ENCODE data around the gene HES6. TPM values are rescaled to one million over a fixed set of nuclear protein-coding genes. Genes with fewer than 3 reads are reported as not detected.

HES6 gene
- total and polyA plus RNA-seq, 2 of the 8 experiments (the other 6 are each of a cell fraction or from before 2014, with no cell fraction given) = 32.6 to 36.3 TPM

DNA sequence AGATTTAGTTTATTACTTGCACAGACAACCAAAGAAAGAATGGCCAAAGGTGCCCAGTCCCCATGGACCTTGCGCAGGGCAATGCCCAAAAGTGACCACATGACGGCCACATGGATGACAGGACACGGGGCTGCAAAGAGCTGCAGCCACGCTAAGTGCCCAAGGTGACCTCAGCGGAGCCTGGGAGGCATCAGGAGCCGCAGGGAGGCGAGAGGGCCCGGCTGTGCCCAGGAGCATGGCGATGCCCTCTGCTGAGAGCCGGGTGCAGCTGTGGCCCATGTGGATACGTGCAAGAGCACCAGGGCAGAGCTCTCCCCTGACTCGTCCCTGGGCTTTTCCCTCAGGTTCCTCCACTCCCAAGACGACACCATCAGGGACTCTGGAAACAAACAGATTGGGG lies 14.7 kb downstream of the HES6 start:
- H2BK15ac ChIP-seq (ENCODE audit: low read length) = no peak overlapping the region
- H3K79me1 ChIP-seq (ENCODE audit: low read depth, low read length) = no peaks in the 10 kb centered on the region
- no peak overlapping the region for H4K5ac ChIP-seq (ENCODE audit: insufficient read length, low read depth, low read length)
- TF ChIP-seq, protein P1, sequence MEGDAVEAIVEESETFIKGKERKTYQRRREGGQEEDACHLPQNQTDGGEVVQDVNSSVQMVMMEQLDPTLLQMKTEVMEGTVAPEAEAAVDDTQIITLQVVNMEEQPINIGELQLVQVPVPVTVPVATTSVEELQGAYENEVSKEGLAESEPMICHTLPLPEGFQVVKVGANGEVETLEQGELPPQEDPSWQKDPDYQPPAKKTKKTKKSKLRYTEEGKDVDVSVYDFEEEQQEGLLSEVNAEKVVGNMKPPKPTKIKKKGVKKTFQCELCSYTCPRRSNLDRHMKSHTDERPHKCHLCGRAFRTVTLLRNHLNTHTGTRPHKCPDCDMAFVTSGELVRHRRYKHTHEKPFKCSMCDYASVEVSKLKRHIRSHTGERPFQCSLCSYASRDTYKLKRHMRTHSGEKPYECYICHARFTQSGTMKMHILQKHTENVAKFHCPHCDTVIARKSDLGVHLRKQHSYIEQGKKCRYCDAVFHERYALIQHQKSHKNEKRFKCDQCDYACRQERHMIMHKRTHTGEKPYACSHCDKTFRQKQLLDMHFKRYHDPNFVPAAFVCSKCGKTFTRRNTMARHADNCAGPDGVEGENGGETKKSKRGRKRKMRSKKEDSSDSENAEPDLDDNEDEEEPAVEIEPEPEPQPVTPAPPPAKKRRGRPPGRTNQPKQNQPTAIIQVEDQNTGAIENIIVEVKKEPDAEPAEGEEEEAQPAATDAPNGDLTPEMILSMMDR (IDR thresholded peaks at IDR 0.05; ENCODE audit: control extremely low read depth in 1 of 3, insufficient read depth in 1 of 3, low read depth in 1 of 3, low read length in 3 of 3) = no peak
- TF ChIP-seq CTBP2 (IDR thresholded peaks at IDR 0.05; ENCODE audit: borderline replicate concordance, insufficient read depth, insufficient read length, low read length) = no peak
- TF ChIP-seq CBX5 (IDR thresholded peaks at IDR 0.05; ENCODE audit: low read depth, low read length) = no peak
- TF ChIP-seq, protein P2, sequence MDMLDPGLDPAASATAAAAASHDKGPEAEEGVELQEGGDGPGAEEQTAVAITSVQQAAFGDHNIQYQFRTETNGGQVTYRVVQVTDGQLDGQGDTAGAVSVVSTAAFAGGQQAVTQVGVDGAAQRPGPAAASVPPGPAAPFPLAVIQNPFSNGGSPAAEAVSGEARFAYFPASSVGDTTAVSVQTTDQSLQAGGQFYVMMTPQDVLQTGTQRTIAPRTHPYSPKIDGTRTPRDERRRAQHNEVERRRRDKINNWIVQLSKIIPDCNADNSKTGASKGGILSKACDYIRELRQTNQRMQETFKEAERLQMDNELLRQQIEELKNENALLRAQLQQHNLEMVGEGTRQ (IDR thresholded peaks at IDR 0.05; ENCODE audit: low read length) = no peak
- TF ChIP-seq TBP (IDR thresholded peaks at IDR 0.05; ENCODE audit: low read depth, low read length) = no peak
- no peak for TF ChIP-seq SRF (IDR thresholded peaks at IDR 0.05; ENCODE audit: low read depth, low read length)
- TF ChIP-seq NANOG (IDR thresholded peaks at IDR 0.05; ENCODE audit: insufficient read depth, low read depth, low read length, poor library complexity, severe bottlenecking) = no peak
- TF ChIP-seq, protein P3, sequence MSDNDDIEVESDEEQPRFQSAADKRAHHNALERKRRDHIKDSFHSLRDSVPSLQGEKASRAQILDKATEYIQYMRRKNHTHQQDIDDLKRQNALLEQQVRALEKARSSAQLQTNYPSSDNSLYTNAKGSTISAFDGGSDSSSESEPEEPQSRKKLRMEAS (IDR thresholded peaks at IDR 0.05) = no peak
- no peak for TF ChIP-seq SP4 (IDR thresholded peaks at IDR 0.05; ENCODE audit: low read length)
- TF ChIP-seq SIX5 (IDR thresholded peaks at IDR 0.05; ENCODE audit: low read depth, low read length) = no peak

More for the DNA sequence above, 14.7 kb downstream of the HES6 start:
- Histone ChIP-seq H3K9me3 (ENCODE audit: insufficient read depth in 2 of 2, low read depth in 1 of 2, low read length in 1 of 2) (no peaks in the 10 kb centered on the region; a peak in 1 of 4 replicates), H3K56ac (replicated peaks; ENCODE audit: insufficient read length, low read depth, low read length) (no peak overlapping the region), H4K91ac (replicated peaks; ENCODE audit: insufficient read length, low read length) (no peak overlapping the region), H3K4me3 (ENCODE audit: extremely low read depth in 1 of 4, insufficient read depth in 2 of 4, low read depth in 3 of 4, low read length in 4 of 4) (no peak overlapping the region), H3K23me2 (ENCODE audit: low read depth, low read length) (no peaks in the 10 kb centered on the region), H2BK20ac (ENCODE audit: low read length) (no peak overlapping the region), H3K27me3 (replicated peaks in 1 of 4; ENCODE audit: control insufficient read depth in 3 of 4, extremely low read depth in 1 of 4, insufficient read depth in 3 of 4, low read length in 3 of 4) (peaks cover 0 to 11% (median 4%) of the 10 kb centered on the region in 4 experiments; a peak in 6 of 7 replicates), H4K8ac (ENCODE audit: extremely low read depth, insufficient read depth, low read length) (no peak overlapping the region), H3K23ac (ENCODE audit: insufficient read length) (no peak overlapping the region), H2BK120ac (replicated peaks; ENCODE audit: low read depth, low read length) (no peak overlapping the region), H3K4me1 (replicated peaks in 1 of 4; ENCODE audit: control insufficient read depth in 3 of 4, insufficient read depth in 4 of 4, low read length in 3 of 4) (peaks cover 0 to 4% (median 2%) of the 10 kb centered on the region in 4 experiments; a peak in 2 of 7 replicates), H3K79me2 (ENCODE audit: control insufficient read depth in 1 of 2, insufficient read depth in 2 of 2, low read length in 2 of 2) (no peaks in the 10 kb centered on the region), H3K18ac (ENCODE audit: extremely low read depth, low read length) (no peak overlapping the region), H3K4ac (replicated peaks; ENCODE audit: insufficient read length, low read depth, low read length) (no peak overlapping the region), H4K20me1 (replicated peaks in 1 of 2; ENCODE audit: control insufficient read depth in 1 of 2, insufficient read depth in 2 of 2, low read length in 2 of 2) (no peaks in the 10 kb centered on the region), H2BK12ac (ENCODE audit: low read depth, low read length) (no peak overlapping the region), H2BK5ac (ENCODE audit: low read depth, low read length) (no peak overlapping the region), H3K9ac (replicated peaks in 1 of 4; ENCODE audit: extremely low read depth in 1 of 4, low read depth in 3 of 4, low read length in 3 of 4) (no peak overlapping the region), H3K27ac (ENCODE audit: low read depth, low read length) (no peak overlapping the region), H3K14ac (ENCODE audit: insufficient read length) (no peak overlapping the region), H3K4me2 (ENCODE audit: insufficient read depth in 1 of 2, low read depth in 2 of 2, low read length in 2 of 2) (no peak overlapping the region), H2AFZ (ENCODE audit: low read length) (no peak overlapping the region), H3K36me3 (ENCODE audit: control insufficient read depth in 2 of 4, insufficient read depth in 4 of 4, low read length in 3 of 4) (no peaks in the 10 kb centered on the region), H2AK5ac (ENCODE audit: low read depth, low read length) (no peak overlapping the region)
- FAIRE-seq = no peak
- ChIA-PET POLR2A (ENCODE audit: partially characterized antibody) (interaction anchor here (1.8 kb wide), 1 partner anchor 15 kb away, joined by 7 read pairs; the partner anchor contains the start of gene HES6), CTCF (ENCODE audit: partially characterized antibody) (interaction anchor here (0.8 kb wide), 1 partner anchor 9 kb away, joined by 3 read pairs; no protein-coding TSS in a partner anchor)
- 89% methylated on average over 13 of the region's 13 CpGs; no CpG with 5 or more reads in 1 of the 2 experiments for WGBS, 2 experiments (ENCODE audit: extremely low coverage in 1 of 2, insufficient coverage in 1 of 2, insufficient read length in 1 of 2, insufficient replicate concordance in 2 of 2, low coverage in 1 of 2, low lambda C conversion rate in 2 of 2, missing lambda C conversion rate in 1 of 2)
- DNase-seq (ENCODE audit: low read depth in 1 of 2, low spot score in 2 of 2) = no peak
